Measurements from ENCODE around the gene ALDH1B1. TPM values are rescaled to one million over a fixed set of nuclear protein-coding genes. Genes with fewer than 3 reads are reported as not detected.

Gene ALDH1B1
- total RNA-seq, 1 experiment from 2014 or later = 55.5 TPM

DNA sequence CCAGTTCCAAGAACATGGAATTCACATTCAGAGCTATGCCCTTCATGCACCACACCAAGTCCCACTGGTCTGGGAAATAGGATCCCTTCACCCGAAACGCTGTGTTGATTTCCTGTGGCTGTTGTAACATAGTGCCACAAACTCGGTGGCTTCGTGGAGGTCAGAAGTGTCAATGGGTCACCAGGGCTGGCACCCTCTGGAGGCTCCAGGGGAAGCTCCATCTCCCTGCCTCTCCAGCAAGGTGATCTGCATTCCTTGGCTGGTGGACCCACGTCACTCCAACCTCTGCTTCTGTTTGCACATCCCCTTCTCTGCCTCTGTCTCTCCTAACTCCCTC, 28.9 kb upstream of the ALDH1B1 start:
- CTCF ChIA-PET = interaction anchor here (2.0 kb wide), 1 partner anchor 450 kb away, joined by 9 read pairs; no protein-coding TSS in a partner anchor
- Mint-ChIP-seq H3K4me1 (no peaks in the 10 kb centered on the region), H3K36me3 (no peaks in the 10 kb centered on the region), H3K27me3 (ENCODE audit: low read depth) (peaks cover 2% of the 10 kb centered on the region), H3K9me3 (no peaks in the 10 kb centered on the region), H3K27ac (no peak overlapping the region), H3K4me3 (no peak overlapping the region)
- no peak for DNase-seq (ENCODE audit: low spot score)
- no peak for ATAC-seq
- POLR2A ChIA-PET = no interaction called here
- TF ChIP-seq GRHL2 (CRISPR knock-in tag; IDR thresholded peaks at IDR 0.05; ENCODE audit: insufficient replicate concordance, severe bottlenecking) (no peak), SMAD3 (CRISPR knock-in tag; IDR thresholded peaks at IDR 0.05; ENCODE audit: borderline replicate concordance) (no peak), SMAD4 (CRISPR knock-in tag; IDR thresholded peaks at IDR 0.05) (no peak), MYBL2 (CRISPR knock-in tag; IDR thresholded peaks at IDR 0.05) (no peak), SOX15 (CRISPR knock-in tag; IDR thresholded peaks at IDR 0.05) (no peak), ATF1 (CRISPR knock-in tag; IDR thresholded peaks at IDR 0.05) (no peak), CREM (CRISPR knock-in tag; IDR thresholded peaks at IDR 0.05) (no peak), FOXK1 (CRISPR knock-in tag; IDR thresholded peaks at IDR 0.05) (no peak), GTF2I (CRISPR knock-in tag; conservative IDR thresholded peaks at IDR 0.05) (no peak), KAT7 (CRISPR knock-in tag; IDR thresholded peaks at IDR 0.05; ENCODE audit: borderline replicate concordance) (no peak)
- TF ChIP-seq, protein P1, sequence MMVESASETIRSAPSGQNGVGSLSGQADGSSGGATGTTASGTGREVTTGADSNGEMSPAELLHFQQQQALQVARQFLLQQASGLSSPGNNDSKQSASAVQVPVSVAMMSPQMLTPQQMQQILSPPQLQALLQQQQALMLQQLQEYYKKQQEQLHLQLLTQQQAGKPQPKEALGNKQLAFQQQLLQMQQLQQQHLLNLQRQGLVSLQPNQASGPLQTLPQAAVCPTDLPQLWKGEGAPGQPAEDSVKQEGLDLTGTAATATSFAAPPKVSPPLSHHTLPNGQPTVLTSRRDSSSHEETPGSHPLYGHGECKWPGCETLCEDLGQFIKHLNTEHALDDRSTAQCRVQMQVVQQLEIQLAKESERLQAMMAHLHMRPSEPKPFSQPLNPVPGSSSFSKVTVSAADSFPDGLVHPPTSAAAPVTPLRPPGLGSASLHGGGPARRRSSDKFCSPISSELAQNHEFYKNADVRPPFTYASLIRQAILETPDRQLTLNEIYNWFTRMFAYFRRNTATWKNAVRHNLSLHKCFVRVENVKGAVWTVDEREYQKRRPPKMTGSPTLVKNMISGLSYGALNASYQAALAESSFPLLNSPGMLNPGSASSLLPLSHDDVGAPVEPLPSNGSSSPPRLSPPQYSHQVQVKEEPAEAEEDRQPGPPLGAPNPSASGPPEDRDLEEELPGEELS (CRISPR knock-in tag; IDR thresholded peaks at IDR 0.05) = no peak
- TF ChIP-seq, protein P2, sequence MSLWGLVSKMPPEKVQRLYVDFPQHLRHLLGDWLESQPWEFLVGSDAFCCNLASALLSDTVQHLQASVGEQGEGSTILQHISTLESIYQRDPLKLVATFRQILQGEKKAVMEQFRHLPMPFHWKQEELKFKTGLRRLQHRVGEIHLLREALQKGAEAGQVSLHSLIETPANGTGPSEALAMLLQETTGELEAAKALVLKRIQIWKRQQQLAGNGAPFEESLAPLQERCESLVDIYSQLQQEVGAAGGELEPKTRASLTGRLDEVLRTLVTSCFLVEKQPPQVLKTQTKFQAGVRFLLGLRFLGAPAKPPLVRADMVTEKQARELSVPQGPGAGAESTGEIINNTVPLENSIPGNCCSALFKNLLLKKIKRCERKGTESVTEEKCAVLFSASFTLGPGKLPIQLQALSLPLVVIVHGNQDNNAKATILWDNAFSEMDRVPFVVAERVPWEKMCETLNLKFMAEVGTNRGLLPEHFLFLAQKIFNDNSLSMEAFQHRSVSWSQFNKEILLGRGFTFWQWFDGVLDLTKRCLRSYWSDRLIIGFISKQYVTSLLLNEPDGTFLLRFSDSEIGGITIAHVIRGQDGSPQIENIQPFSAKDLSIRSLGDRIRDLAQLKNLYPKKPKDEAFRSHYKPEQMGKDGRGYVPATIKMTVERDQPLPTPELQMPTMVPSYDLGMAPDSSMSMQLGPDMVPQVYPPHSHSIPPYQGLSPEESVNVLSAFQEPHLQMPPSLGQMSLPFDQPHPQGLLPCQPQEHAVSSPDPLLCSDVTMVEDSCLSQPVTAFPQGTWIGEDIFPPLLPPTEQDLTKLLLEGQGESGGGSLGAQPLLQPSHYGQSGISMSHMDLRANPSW (CRISPR knock-in tag; conservative IDR thresholded peaks at IDR 0.05; ENCODE audit: low read depth) = no peak
- TF ChIP-seq, protein P3, sequence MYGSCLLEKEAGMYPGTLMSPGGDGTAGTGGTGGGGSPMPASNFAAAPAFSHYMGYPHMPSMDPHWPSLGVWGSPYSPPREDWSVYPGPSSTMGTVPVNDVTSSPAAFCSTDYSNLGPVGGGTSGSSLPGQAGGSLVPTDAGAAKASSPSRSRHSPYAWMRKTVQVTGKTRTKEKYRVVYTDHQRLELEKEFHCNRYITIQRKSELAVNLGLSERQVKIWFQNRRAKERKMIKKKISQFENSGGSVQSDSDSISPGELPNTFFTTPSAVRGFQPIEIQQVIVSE (CRISPR knock-in tag; IDR thresholded peaks at IDR 0.05; ENCODE audit: borderline replicate concordance) = no peak
- TF ChIP-seq, protein P4, sequence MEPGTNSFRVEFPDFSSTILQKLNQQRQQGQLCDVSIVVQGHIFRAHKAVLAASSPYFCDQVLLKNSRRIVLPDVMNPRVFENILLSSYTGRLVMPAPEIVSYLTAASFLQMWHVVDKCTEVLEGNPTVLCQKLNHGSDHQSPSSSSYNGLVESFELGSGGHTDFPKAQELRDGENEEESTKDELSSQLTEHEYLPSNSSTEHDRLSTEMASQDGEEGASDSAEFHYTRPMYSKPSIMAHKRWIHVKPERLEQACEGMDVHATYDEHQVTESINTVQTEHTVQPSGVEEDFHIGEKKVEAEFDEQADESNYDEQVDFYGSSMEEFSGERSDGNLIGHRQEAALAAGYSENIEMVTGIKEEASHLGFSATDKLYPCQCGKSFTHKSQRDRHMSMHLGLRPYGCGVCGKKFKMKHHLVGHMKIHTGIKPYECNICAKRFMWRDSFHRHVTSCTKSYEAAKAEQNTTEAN (CRISPR knock-in tag; IDR thresholded peaks at IDR 0.05) = no peak
- TF ChIP-seq, protein P5, sequence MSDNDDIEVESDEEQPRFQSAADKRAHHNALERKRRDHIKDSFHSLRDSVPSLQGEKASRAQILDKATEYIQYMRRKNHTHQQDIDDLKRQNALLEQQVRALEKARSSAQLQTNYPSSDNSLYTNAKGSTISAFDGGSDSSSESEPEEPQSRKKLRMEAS (CRISPR knock-in tag; IDR thresholded peaks at IDR 0.05) = no peak
- TF ChIP-seq, protein P6, sequence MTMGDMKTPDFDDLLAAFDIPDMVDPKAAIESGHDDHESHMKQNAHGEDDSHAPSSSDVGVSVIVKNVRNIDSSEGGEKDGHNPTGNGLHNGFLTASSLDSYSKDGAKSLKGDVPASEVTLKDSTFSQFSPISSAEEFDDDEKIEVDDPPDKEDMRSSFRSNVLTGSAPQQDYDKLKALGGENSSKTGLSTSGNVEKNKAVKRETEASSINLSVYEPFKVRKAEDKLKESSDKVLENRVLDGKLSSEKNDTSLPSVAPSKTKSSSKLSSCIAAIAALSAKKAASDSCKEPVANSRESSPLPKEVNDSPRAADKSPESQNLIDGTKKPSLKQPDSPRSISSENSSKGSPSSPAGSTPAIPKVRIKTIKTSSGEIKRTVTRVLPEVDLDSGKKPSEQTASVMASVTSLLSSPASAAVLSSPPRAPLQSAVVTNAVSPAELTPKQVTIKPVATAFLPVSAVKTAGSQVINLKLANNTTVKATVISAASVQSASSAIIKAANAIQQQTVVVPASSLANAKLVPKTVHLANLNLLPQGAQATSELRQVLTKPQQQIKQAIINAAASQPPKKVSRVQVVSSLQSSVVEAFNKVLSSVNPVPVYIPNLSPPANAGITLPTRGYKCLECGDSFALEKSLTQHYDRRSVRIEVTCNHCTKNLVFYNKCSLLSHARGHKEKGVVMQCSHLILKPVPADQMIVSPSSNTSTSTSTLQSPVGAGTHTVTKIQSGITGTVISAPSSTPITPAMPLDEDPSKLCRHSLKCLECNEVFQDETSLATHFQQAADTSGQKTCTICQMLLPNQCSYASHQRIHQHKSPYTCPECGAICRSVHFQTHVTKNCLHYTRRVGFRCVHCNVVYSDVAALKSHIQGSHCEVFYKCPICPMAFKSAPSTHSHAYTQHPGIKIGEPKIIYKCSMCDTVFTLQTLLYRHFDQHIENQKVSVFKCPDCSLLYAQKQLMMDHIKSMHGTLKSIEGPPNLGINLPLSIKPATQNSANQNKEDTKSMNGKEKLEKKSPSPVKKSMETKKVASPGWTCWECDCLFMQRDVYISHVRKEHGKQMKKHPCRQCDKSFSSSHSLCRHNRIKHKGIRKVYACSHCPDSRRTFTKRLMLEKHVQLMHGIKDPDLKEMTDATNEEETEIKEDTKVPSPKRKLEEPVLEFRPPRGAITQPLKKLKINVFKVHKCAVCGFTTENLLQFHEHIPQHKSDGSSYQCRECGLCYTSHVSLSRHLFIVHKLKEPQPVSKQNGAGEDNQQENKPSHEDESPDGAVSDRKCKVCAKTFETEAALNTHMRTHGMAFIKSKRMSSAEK (CRISPR knock-in tag; IDR thresholded peaks at IDR 0.05; ENCODE audit: borderline replicate concordance) = no peak
- TF ChIP-seq, protein P7, sequence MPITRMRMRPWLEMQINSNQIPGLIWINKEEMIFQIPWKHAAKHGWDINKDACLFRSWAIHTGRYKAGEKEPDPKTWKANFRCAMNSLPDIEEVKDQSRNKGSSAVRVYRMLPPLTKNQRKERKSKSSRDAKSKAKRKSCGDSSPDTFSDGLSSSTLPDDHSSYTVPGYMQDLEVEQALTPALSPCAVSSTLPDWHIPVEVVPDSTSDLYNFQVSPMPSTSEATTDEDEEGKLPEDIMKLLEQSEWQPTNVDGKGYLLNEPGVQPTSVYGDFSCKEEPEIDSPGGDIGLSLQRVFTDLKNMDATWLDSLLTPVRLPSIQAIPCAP (CRISPR knock-in tag; IDR thresholded peaks at IDR 0.05) = no peak

Measured in WTC11 (cell line).